GM21529 (cell line): ENCODE results near the gene DAPK3.
"Not testable (repeated sequence)": the region's sequence is repeated elsewhere in the genome, so short reads cannot be mapped to it uniquely, and the experiment has no call there.

Experiments used
- ATAC-seq: cut with Tn5 transposase; IDR thresholded peaks from one replicate; pipeline ENCODE4 v1.9.1; 2021; ENCODE audit not compliant: unreplicated experiment

DAPK3 gene

GRCh38 chr19:3979289-3979673, 8.4 kb upstream of the DAPK3 start:
- ATAC-seq = no peak

DNA sequence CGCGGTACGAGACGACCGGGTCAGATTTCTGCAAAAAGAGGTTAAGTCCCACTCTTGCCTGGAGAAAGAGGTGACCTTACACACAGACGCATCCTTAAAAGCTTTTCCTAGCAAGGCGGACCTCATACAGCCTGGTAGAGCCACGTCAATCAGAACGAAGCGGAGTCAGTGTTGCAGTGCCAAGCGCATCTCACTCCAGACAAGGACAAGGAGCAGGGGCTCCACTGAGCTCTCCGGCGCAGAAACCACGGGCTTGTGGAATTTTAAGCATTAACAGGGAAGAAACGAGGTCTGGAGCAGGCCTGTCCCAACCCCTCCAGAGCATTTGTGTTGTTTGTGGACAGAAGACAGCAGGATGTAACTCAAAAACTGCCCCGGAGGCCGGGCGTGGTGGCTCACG, 7.2 kb upstream of the DAPK3 start:
- ATAC-seq = no peak

DNA sequence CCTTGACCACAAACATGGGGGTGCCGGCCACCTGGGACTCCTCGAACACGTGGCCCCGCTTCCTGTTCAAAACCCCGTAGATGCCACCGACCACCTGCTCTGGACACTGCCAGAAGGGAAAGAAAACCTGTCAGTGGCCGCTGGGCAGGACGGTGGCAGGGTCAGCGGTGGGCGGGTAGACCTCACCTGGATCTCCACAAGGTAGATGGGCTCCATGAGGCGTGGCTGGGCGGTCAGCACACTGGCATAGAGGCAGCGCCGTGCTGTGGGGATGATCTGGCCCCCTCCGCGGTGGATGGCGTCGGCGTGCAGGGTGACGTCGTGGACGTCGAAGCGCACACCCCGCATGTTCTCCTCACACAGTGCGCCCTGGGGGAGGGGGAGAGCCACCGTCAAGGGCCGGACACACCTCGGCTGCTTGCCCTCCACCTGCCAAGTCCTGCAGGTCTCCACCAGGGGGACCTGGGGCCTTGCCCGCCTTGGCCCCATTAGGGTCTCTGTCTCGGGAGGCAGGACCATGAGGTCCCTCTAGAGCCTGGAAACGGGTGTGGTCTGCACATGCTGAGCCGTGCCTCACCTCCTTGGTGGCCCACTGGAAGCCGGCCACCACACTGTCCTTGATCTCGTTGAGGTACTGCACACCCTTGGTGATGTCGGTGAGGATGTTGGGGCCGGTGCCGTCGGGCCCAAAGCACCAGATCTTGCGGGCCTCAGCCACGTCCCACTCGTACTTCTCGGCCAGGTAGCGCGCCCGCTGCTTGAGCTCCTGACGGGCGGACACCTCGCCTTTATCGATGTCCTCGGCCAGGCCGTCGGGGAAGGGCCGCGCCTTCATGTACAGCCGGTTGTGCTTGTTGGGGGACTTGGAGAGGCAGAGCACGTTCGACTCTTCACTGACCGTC, 6.6 kb upstream of the DAPK3 start:
- no peak for ATAC-seq

GRCh38 chr19:3976495-3977241, 5.8 kb upstream of the DAPK3 start:
- ATAC-seq = no peak

DNA sequence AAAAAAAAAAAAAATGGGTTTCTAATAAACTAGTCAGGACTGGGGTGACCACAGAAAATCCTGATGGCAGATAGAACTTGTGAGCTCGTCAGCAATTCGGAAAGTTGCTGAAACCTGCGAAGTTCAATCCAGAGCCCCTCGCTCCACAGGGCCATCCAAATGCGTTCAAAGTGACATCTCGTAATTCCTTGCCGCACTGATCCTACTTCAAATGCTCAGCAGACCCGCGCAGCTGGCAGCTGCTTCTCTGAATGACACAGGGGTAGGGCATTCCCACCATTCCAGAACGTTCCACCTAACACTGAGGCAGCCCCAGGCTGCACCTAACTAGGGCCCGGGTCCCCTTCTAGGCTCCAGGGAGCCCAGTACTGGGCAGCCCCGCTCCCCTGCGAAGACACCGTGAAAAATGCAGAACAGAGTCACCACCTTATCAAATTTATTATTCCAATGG, 4.8 kb upstream of the DAPK3 start:
- ATAC-seq = no peak

DNA sequence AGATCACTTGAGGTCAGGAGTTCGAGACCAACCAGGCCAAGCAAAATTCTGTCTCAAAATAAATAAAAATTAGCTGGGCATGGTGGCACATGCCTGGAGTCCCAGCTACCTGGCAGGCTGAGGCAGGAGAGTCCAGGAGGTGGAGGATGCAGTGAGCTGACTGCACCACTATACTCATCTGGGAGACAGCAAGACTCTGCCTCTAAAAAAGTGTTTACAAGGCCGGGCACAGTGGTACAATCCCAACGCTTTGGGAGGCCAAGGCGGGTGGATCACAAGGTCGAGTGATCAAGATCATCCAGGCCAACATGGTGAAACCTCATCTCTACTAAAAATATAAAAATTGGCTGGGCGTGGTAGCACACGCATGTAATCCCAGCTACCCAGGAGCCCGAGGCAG, 4.2 kb upstream of the DAPK3 start:
- ATAC-seq = no peak

DNA sequence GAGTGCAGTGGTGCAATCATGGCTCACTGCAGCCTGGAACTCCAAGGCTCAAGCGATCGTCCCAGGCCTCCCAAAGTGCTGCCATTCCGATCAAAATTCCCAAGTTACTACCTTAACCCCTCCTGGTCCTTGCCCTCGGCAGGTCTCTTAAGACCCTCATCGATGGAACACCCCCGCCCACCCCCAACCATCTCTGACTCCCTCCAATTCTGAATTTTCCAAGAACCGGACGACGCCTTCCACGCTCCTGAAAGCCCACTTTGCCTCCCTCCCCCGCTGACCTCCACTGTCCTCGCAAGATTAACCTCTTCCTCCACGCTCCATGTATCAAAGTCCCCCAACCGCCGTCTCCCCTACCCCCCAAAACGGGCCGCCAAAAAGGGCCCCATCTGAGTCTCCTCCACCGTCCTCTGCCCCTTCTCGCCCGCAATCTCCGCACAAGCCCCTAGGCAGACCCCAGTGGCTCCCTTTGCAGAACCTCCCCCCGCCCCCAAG, 539 bp downstream of the DAPK3 start:
- no peak for ATAC-seq

GRCh38 chr19:3969435-3970312, 1.2 kb downstream of the DAPK3 start:
- no peak for ATAC-seq

DNA sequence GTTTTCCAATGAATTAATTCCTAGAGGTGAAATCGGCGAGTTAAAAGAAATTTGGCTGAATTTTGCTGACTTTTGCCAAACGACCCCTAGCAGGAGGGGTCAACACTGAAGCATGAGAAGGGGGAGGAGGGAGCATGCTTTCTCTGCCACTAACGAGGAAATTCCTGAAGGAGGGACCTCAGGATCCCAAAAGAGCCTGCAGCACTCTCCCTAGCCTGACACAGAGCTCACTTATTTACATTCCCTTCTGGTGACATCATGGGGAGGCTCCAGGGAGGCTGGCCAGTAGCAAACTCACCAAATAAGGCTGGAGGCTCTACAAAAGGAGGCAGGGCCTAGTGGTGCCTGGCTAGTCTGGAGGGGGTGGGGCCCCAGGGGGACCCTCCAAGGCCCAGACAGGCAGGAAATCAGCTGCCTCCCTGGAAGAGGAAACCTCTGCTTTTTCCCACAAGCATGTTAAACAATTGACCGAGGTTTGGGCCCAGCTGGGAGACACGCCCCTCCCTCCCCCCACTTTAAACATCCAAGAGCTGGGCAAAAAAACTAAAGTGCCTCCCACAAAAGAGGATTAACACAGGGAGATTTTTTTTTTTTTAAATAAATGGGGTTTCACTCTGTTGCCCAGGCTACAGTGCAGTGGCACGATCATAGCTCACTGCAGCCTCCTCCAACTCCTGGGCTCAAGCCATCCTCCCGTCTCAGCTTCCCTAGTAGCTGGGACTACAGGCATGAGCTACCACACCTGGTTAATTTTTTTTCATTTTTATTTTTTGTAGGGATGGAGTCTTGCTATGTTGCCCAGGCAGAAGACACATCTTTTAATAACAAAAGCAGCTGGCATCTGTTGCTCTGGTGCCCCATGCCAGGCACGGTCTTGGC, 2.1 kb downstream of the DAPK3 start:
- ATAC-seq = no peak

GRCh38 chr19:3967983-3968382, 2.9 kb downstream of the DAPK3 start:
- not testable (repeated sequence) for ATAC-seq

DNA sequence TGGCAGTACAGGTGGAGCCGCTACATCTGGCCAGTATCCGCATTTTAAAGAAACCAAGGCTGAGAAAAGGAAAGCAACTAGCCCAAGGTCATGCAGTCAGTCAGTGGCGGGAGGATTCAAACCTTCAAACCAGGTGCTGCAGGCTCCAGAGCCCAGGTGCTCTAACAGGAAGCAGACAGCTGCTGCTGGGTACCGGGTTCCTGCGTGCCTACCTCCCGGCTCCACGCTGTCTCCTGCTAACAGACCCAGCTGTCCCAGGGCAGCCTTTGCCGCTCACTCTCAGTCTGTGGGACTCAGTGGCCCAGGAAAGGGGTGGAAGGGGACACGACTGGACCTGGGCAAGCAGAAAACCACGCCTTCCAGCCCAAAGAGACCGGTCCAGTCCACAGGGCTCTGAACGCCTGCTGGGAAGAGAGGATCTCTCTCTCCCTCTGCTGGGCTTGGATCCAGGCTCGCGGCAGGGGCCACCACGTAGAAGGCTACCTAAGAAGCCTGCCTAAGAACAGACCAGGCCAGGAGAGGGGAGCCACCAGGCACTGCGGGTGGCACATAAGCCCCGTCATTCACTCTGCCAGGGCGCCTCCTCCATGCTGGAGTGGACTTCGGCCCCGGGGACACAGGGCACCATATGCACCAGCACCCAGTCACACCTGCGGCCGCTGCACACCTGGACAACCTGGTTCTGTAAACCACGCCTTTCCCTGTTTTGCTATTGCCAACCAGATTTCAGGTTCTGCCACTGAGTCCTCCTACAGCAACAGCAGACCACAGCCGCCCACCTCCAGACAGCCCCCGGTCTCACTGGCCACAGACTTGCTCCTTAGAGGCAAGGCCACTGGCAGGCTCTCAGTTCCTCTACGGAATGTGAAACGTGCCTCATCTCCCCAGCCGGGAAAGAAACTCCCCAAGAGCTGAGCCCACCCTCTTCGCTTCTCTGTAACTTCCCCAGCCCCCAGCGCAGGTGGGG, 4.6 kb downstream of the DAPK3 start:
- ATAC-seq = no peak

GRCh38 chr19:3964256-3965194, 6.4 kb downstream of the DAPK3 start:
- ATAC-seq = no peak

DNA sequence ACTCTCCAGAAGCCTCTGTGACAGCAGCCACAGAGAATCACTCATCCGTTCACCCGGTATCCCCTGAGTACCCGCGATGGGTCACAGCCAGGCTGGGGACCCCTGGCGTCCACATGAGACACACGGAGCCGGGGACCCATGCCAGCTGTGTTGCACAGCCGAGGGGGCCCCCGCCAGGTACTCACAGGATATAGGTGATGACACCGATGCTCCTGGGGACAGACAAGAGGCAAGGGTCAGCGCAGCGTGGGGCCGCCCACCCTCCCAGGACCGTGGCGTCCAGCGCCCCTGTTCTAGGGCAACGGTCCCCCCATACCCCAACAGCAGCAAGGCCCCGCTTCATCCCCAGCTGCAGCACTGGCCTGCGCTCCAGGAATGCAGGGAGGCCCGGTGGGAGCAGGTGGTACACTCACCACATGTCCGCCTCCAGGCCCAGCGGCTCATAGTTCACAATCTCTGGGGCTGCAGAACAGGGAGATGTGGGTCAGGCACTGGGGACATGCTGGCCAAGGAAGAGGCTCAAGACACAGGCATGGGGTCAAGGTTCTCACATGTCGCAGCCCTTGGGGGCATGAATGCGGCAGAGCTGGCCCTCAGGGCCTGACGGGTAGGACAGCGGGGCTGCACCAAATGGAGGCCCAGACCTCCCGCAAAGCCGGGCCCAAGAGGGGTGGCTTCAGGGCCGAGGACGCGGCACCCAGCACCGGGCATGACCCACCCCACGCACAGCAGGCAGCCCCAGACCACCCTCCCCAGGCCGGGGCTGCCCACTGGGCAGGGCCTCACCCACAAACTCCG, 7.2 kb downstream of the DAPK3 start:
- ATAC-seq = no peak

DNA sequence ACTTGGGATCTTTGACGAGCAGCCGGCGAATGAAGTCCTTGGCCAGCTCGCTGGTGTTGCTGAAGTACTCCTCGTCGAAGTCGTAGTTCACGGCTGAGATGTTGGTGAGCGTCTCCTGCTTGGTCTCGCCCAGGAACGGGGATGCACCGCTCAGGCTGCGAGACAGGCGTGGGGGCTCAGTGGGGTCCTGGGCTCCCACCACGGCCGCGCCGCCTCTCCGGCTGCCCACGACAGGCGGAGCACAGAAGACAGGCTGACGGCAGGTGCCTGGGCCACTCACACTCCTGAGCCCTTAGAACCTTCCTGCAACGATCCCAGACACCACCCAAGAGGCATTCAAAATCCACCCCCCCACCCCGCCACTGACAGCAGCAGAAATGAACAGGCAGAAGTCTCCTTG, 9.9 kb downstream of the DAPK3 start:
- no peak for ATAC-seq

GRCh38 chr19:3959766-3960131, 11.2 kb downstream of the DAPK3 start:
- no peak for ATAC-seq

GRCh38 chr19:3958836-3959765, 11.8 kb downstream of the DAPK3 start:
- no peak for ATAC-seq
